T-helper 2 cell treated with Interferon-gamma antibody and Interleukin-4, amounts not matched to agents 5 μg/mL and 100 μg/mL, for 36 hours (primary cell): Measurements from ENCODE around the gene DCP1A.
A peak's percentile ranks its signal among the peaks of the same experiment; 100 is the strongest.

Source experiments
- DNase-seq: peaks from one replicate; pipeline ENCODE4 v3.0.0; 2021; ENCODE audit warnings: low spot score
- H3K27ac Mint-ChIP-seq: one replicate; pipeline ENCODE4 v1.8.0; 2021; ENCODE audit warnings: mild to moderate bottlenecking, mixed read lengths
- H3K27me3 Mint-ChIP-seq: one replicate; pipeline ENCODE4 v1.8.0; 2021; ENCODE audit warnings: low read depth, mixed read lengths
- H3K36me3 Mint-ChIP-seq: one replicate; pipeline ENCODE4 v1.8.0; 2021; ENCODE audit warnings: low read depth, mixed read lengths
- H3K4me1 Mint-ChIP-seq: one replicate; pipeline ENCODE4 v1.8.0; 2021; ENCODE audit warnings: low read depth, mixed read lengths
- H3K4me3 Mint-ChIP-seq: one replicate; pipeline ENCODE4 v1.8.0; 2022; ENCODE audit warnings: mild to moderate bottlenecking, moderate library complexity, mixed read lengths
- H3K9me3 Mint-ChIP-seq: one replicate; pipeline ENCODE4 v1.8.0; 2021; ENCODE audit warnings: mixed read lengths

Gene DCP1A

GRCh38 chr3:53239800-53240199 lies 107.5 kb downstream of the DCP1A start:
- Mint-ChIP-seq H3K36me3 (peaks cover 31% of the 10 kb centered on the region), H3K9me3 (no peaks in the 10 kb centered on the region), H3K4me3 (no peak overlapping the region), H3K27ac (no peak overlapping the region), H3K27me3 (no peaks in the 10 kb centered on the region), H3K4me1 (peaks cover 4% of the 10 kb centered on the region)
- DNase-seq, result no peak

GRCh38 chr3:53238886-53239285 lies 108.5 kb downstream of the DCP1A start:
- H3K27me3 Mint-ChIP-seq, result no peaks in the 10 kb centered on the region
- H3K9me3 Mint-ChIP-seq, result no peaks in the 10 kb centered on the region
- H3K36me3 Mint-ChIP-seq, result peaks cover 34% of the 10 kb centered on the region
- no peak for DNase-seq
- H3K27ac Mint-ChIP-seq, result peak overlapping the region; percentile 58
- peaks cover 7% of the 10 kb centered on the region for H3K4me1 Mint-ChIP-seq
- H3K4me3 Mint-ChIP-seq, result no peak overlapping the region

- Mint-ChIP-seq H3K9me3 (no peaks in the 10 kb centered on the region), H3K27me3 (no peaks in the 10 kb centered on the region), H3K36me3 (peaks cover 39% of the 10 kb centered on the region), H3K27ac (no peak overlapping the region), H3K4me3 (no peak overlapping the region), H3K4me1 (peaks cover 7% of the 10 kb centered on the region)
- DNase-seq, result no peak
Observed at GRCh38 chr3:53238051-53238850, 109.1 kb downstream of the DCP1A start.

GRCh38 chr3:53236112-53236841 lies 111.1 kb downstream of the DCP1A start:
- Mint-ChIP-seq H3K4me1 (peaks cover 7% of the 10 kb centered on the region), H3K27me3 (no peaks in the 10 kb centered on the region), H3K4me3 (no peak overlapping the region), H3K27ac (peak overlapping the region; percentile 20), H3K9me3 (no peaks in the 10 kb centered on the region), H3K36me3 (peaks cover 42% of the 10 kb centered on the region)
- no peak for DNase-seq

GRCh38 chr3:53235545-53235944 lies 111.8 kb downstream of the DCP1A start:
- Mint-ChIP-seq H3K4me3 (no peak overlapping the region), H3K27ac (peak overlapping the region; percentile 55), H3K27me3 (no peaks in the 10 kb centered on the region), H3K9me3 (no peaks in the 10 kb centered on the region), H3K36me3 (peaks cover 41% of the 10 kb centered on the region), H3K4me1 (peaks cover 7% of the 10 kb centered on the region)
- DNase-seq, result no peak

- DNase-seq, result no peak
- peaks cover 41% of the 10 kb centered on the region for H3K36me3 Mint-ChIP-seq
- no peak overlapping the region for H3K4me3 Mint-ChIP-seq
- no peaks in the 10 kb centered on the region for H3K9me3 Mint-ChIP-seq
- no peaks in the 10 kb centered on the region for H3K27me3 Mint-ChIP-seq
- no peak overlapping the region for H3K27ac Mint-ChIP-seq
- H3K4me1 Mint-ChIP-seq, result peaks cover 7% of the 10 kb centered on the region
Observed at GRCh38 chr3:53234841-53235232, 112.5 kb downstream of the DCP1A start.

GRCh38 chr3:53234130-53234840 lies 113.1 kb downstream of the DCP1A start:
- H3K27ac Mint-ChIP-seq, result peak overlapping the region; percentile 7

More at GRCh38 chr3:53234130-53234840, 113.1 kb downstream of the DCP1A start:
- Mint-ChIP-seq H3K4me3 (no peak overlapping the region), H3K9me3 (no peaks in the 10 kb centered on the region), H3K4me1 (peaks cover 7% of the 10 kb centered on the region), H3K36me3 (peaks cover 42% of the 10 kb centered on the region), H3K27me3 (no peaks in the 10 kb centered on the region)
- no peak for DNase-seq
